Erythroblast (primary cell): ENCODE results near the gene TRIM67.
"Not testable (repeated sequence)": the region's sequence is repeated elsewhere in the genome, so short reads cannot be mapped to it uniquely, and the experiment has no call there.

Experiments used
- GATA1 ChIP-seq: IDR thresholded peaks from 2 replicates; pipeline ENCODE4 v1.6.1; 2011; ENCODE audit warnings: low read depth, mild to moderate bottlenecking, control low read depth, low read length, moderate library complexity
- POLR2A ChIP-seq: IDR thresholded peaks from 2 replicates; pipeline ENCODE4 v1.6.1; 2011; ENCODE audit warnings: mild to moderate bottlenecking, low read length

DNA sequence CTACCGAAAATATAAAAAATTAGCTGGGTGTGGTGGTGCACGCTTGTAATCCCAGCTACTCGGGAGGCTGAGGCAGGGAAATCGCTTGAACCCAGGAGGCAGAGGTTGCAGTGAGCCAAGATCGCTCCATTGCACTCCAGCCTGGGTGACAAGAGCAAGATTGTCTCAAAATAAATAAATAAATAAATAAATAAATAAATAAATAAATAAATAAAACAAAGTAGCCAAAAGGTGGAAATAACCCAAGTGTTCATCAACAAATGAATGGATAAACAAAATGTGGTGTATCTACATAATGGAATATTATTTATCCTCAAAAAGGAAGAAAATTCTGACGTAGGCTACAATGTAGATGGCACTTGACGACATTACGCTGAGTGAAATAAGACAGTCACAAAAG, 29.3 kb upstream of the TRIM67 start:
- not testable (repeated sequence) for TF ChIP-seq POLR2A, GATA1
